GM04504 (cell line): ENCODE results near the gene P4HB.

Source experiments
- DNase-seq: peaks from one replicate; pipeline ENCODE4 v3.0.0-alpha.2; 2012; ENCODE audit warnings: low read depth

Gene P4HB

GRCh38 chr17:81898029-81898866 is 37.9 kb upstream of the P4HB start:
- peak; percentile 90 for DNase-seq

- DNase-seq = no peak
These were observed 35.1 kb upstream of the P4HB start for GRCh38 chr17:81895400-81895799.

GRCh38 chr17:81891303-81891552 is 30.9 kb upstream of the P4HB start:
- DNase-seq = no peak

GRCh38 chr17:81890447-81891302 is 30.3 kb upstream of the P4HB start:
- DNase-seq = no peak

GRCh38 chr17:81889602-81890001 is 29.3 kb upstream of the P4HB start:
- no peak for DNase-seq

GRCh38 chr17:81888988-81889595 is 28.8 kb upstream of the P4HB start:
- no peak for DNase-seq

- DNase-seq = no peak
These were observed 28.0 kb upstream of the P4HB start for GRCh38 chr17:81888105-81888987.

- DNase-seq = no peak
These were observed 25.7 kb upstream of the P4HB start for GRCh38 chr17:81885869-81886548.

GRCh38 chr17:81885454-81885853 is 25.1 kb upstream of the P4HB start:
- DNase-seq = no peak

GRCh38 chr17:81884968-81885367 is 24.6 kb upstream of the P4HB start:
- DNase-seq = no peak

GRCh38 chr17:81884520-81884919 is 24.2 kb upstream of the P4HB start:
- DNase-seq = no peak

GRCh38 chr17:81879121-81879520 is 18.8 kb upstream of the P4HB start:
- DNase-seq = no peak

- DNase-seq = no peak
These were observed 18.0 kb upstream of the P4HB start for GRCh38 chr17:81878294-81878693.

GRCh38 chr17:81877569-81877968 is 17.2 kb upstream of the P4HB start:
- DNase-seq = no peak

GRCh38 chr17:81871387-81872230 is 11.3 kb upstream of the P4HB start:
- peak; percentile 75 for DNase-seq

- DNase-seq = no peak
These were observed 10.6 kb upstream of the P4HB start, which contains the start of gene ARHGDIA for GRCh38 chr17:81870981-81871386. Gene ARHGDIA (minus strand): TSS chr17:81871337. CDS start chr17:81869930, 1,407 bp downstream.

GRCh38 chr17:81870131-81870980 is 10.0 kb upstream of the P4HB start:
- DNase-seq = no peak

GRCh38 chr17:81869221-81870130 is 9.1 kb upstream of the P4HB start:
- DNase-seq = no peak
